ENCODE measurements around the gene NANOG.
"Not testable (repeated sequence)": the region's sequence is repeated elsewhere in the genome, so short reads cannot be mapped to it uniquely, and the experiment has no call there.

NANOG gene

DNA sequence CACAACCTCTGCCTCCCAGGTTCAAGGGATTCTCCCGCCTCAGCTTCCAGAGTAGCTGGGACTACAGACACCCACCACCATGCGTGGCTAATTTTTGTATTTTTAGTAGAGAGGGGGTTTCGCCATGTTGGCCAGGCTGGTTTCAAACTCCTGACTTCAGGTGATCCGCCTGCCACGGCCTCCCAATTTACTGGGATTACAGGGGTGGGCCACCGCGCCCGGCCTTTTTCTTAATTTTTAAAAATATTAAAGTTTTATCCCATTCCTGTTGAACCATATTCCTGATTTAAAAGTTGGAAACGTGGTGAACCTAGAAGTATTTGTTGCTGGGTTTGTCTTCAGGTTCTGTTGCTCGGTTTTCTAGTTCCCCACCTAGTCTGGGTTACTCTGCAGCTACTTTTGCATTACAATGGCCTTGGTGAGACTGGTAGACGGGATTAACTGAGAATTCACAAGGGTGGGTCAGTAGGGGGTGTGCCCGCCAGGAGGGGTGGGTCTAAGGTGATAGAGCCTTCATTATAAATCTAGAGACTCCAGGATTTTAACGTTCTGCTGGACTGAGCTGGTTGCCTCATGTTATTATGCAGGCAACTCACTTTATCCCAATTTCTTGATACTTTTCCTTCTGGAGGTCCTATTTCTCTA is at the start of gene NANOG:
NANOG (plus strand) TSS at position 519 of the 645 bp plus-strand sequence. CDS start 213 bp downstream, outside the sequence.
- DNase-seq = not testable (repeated sequence)

- DNase-seq = no peak
These were observed 42.0 kb upstream of the NANOG start, which contains the start of gene CLEC4C for GRCh38 chr12:7747246-7747645. Gene CLEC4C (minus strand): TSS chr12:7747375. CDS start chr12:7747348, 27 bp downstream.

GRCh38 chr12:7748852-7749251 is 40.4 kb upstream of the NANOG start:
- no peak for DNase-seq

- no peak for DNase-seq
These were observed 39.8 kb upstream of the NANOG start for GRCh38 chr12:7749442-7749841.

GRCh38 chr12:7750350-7750749 is 38.9 kb upstream of the NANOG start:
- DNase-seq = no peak

- DNase-seq = no peak
These were observed 37.8 kb upstream of the NANOG start for GRCh38 chr12:7751394-7751793.

DNA sequence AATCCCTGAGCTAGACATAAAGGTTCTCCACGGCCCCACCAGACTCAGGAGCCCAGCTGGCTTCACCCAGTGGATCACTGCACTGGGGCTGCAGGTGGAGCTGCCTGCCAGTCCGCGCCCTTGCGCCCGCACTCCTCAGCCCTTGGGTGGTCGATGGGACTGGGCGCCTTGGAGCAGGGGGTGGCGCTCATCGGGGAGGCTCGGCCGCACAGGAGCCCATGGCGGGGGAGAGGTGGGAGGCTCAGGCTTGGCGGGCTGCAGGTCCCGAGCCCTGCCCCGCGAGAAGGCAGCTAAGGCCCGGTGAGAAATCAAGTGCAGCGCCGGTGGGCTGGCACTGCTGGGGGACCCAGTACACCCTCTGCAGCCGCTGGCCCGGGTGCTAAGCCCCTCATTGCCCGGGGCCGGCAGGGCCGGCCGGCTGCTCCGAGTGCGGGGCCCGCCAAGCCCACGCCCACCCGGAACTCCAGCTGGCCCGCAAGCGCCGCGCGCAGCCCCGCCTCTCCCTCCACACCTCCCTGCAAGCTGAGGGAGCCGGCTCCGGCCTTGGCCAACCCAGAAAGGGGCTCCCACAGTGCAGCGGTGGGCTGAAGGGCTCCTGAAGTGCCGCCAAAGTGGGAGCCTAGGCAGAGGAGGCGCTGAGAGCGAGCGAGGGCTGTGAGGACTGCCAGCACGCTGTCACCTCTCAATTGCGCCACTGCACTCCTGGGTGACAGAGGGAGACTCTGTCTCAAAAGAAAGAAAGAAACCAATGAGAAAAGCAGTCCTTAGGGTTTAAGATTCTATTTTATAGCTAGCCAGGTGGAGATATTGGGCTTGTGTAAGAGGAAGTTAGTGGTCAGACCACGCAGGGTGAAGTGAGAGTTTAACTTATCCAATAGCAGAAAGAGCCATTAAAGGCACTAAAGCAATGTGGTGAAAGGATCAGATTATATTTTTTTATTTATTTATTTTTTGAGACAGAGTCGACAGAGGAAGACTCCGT is 37.0 kb upstream of the NANOG start:
- not testable (repeated sequence) for DNase-seq

DNA sequence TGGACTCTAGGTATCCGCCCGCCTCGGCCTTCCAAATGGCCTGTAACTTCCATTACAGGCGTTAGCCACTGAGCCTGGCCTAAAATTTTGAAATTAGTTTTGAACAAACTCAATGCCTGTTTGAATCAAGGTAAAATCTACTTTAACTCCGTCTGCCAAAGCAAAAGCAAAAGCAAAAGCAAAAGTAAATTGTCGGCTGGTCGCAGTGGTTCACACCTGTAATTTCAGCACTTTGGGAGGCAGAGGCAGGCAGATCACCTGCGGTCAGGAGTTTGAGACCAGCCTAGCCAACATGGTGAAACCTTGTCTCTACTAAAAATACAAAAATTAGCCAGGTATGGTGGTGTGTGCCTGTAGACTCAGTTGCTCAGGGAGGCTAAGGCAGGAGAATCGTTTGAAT is 33.5 kb upstream of the NANOG start:
- DNase-seq = not testable (repeated sequence)

DNA sequence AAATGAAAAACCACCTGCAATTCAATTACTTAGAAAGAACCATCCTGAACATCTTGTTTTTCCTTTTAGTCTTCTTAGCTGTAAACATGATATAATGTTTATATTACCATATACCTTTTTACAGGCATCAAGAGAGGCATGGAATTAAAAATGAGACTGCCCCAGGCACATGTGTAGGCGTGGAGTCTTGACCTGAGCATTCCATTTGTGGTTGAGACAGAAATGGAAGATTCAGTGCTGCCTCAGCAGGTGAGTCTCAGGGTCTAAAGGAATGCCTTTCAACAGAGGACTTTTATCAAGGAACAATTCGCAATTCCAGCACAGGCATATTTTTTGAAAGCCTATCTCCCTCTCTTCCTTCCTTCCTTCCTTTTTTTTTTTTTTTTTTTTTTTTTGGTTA is 32.2 kb upstream of the NANOG start:
- peak; percentile 2 for DNase-seq

- DNase-seq = no peak
These were observed 30.4 kb upstream of the NANOG start for GRCh38 chr12:7758766-7759140.

DNA sequence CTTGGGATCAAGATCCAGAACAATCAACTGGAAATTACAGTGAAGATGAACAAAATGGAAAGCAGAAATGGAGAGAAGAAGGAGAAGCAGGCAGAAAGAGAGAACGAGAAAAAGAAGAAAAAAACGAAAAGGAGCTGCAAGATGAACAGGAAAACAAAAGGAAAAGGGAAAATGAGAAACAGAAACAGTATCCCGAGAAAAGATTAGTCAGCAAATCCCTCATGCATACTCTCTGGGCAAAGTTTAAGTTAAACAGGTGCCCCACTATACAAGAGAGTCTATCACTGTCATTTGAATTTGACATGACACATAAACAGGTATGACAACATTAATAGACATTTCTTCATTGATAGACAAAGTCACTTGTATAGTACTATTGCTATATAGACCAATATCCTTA is 19.2 kb upstream of the NANOG start:
- DNase-seq = no peak

DNA sequence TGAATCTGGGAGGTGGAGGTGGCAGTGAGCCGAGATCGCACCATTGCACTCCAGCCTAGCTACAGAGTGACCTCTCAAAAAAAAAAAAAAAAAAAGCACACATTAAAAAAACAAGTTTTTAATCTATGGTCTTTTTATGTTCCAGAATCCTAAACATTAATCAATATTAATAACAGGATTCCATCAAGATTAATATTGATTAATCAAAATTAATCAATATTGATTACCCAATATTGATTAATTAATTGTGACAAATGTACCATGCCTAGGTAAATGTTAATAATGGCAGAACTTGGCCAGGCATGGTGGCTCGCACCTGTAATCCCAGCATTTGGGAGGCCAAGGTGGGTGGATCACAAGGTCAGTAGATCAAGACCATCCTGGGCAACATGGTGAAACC is 7.9 kb upstream of the NANOG start:
- DNase-seq = no peak

DNA sequence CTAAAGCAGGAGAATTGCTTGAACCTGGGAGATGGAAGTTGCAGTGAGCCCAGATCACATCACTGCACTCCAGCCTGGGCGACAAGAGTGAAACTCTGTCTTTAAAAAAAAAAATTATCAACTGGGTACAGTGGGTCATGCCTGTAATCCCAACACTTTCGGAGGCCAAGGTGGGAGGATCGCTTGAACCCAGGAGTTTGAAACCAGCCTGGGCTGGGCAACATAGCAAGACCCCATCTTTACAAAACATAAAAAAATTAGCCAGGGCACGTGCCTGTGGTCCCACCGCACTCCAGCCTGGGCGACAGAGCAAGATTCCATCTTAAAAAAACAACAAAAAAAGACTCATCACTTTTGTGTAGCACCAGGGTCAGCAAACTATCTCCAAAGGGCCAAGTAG is 7.1 kb upstream of the NANOG start:
- DNase-seq = no peak

- not testable (repeated sequence) for DNase-seq
These were observed 5.8 kb upstream of the NANOG start for GRCh38 chr12:7783433-7783832.

GRCh38 chr12:7784701-7785100 is 4.5 kb upstream of the NANOG start:
- no peak for DNase-seq

DNA sequence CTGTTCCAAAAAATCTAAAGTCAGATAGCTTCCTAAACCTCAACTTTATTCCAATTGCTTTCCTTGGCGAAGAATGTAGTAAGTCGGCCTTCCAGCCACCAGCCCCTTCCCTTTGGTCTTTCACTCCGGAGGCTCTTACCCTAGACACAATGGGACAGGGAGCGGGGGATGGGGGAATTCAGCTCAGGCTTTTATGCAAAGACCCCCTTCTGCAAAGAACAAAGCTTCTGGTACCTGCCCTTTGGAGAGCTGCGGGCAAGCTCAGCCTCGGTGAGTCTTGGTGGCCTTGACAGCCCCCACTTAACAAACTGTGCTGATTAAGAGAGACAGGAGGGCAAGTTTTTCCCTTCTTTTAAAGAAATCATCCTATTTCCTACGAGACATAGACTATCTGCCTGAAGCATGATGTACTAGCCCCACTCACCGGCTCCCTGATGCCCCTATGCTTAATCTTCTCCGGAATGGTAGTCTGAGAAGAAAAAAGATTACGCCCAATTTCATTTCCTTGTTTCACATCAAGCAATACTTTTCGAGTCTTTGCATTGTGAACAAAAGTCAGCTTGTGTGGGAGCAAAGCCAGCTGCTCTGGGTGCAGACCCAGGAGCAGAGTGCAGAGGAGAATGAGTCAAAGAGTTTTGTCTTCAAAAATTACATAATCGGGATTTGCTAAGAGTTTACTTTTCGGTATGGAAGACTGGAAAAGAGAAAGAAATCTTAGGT is 1.5 kb upstream of the NANOG start:
- DNase-seq = no peak

- no peak for DNase-seq
These were observed 925 bp upstream of the NANOG start for GRCh38 chr12:7788294-7788660.

- DNase-seq = no peak
These were observed 4.0 kb downstream of the NANOG start for GRCh38 chr12:7793211-7793610.

- DNase-seq = not testable (repeated sequence)
These were observed 8.1 kb downstream of the NANOG start for GRCh38 chr12:7797269-7797668.

DNA sequence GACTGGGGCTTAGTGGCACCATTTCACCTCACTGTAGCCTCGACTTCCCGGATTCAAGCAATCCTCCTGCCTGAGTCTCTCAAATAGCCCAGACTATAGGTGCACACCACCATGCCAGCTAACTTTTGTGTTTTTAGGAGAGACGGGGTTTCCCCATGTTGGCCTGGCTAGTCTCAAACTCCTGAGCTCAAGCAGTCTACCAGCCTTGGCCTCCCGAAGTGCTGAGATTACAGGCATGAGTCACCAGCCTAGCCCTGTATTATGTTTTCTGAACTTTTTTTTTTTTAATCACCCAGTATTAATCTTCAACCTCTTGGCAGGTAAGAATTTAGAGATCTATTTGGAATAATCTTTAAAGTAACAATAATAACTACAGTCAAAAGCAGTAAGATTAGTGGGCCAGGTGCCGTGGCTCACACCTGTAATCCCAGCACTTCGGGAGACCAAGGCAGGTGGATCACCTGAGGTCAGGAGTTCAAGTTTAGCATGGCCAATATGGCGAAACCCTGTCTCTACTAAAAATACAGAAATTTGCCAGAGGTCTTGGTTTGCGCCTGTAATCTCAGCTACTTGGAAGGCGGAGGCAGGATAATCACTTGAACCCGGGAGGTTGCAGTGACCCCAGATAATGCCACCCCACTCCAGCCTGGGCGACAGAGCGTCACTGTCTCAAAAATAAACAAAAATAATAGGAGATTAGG is 8.6 kb downstream of the NANOG start:
- DNase-seq = peak; percentile 6

DNA sequence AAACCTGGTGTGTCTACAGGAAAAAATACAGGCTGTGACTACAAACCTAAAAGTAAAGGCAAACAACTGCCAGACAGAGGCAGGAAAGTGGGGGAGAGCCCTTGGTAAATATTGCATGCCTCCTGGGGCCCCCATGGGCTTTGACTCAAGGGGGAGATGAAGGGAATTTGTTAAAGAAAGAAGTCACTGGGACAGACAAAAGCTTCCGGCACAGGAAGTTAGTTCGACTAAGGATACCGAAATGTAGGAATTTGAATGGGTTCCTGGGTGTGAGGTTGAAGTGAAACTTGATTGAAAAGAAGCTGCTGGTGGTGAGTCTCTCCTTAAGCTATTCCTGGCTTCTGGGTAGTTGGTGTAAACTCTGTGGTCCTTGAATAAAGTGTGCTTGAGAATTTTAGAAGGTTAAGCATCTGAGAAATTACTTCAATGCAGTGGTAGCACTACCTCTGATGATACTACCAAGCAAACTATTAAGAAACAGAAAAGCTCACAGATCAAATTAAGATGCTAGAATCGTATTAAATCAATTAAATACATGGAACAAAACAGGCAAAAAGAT is 9.6 kb downstream of the NANOG start:
- not testable (repeated sequence) for DNase-seq

- no peak for DNase-seq
These were observed 12.3 kb downstream of the NANOG start for GRCh38 chr12:7801460-7801859.

Data from EL (cell line).